GM12801 (cell line): ENCODE data around the gene SDR42E2.

Experiments
- CTCF ChIP-seq: IDR thresholded peaks from one replicate; pipeline ENCODE4 v1.5.1; 2011; ENCODE audit warnings: control low read depth; ENCODE audit not compliant: insufficient read length; ENCODE audit errors: extremely low read depth

The SDR42E2 gene

GRCh38 chr16:22222006-22222405 is 59.7 kb downstream of the SDR42E2 start:
- TF ChIP-seq CTCF: no peak

- TF ChIP-seq CTCF: no peak
These were observed 60.7 kb downstream of the SDR42E2 start for GRCh38 chr16:22222998-22223397.

GRCh38 chr16:22225060-22225459 is 62.8 kb downstream of the SDR42E2 start:
- TF ChIP-seq CTCF: no peak

GRCh38 chr16:22229889-22230288 is 67.6 kb downstream of the SDR42E2 start:
- TF ChIP-seq CTCF: no peak

GRCh38 chr16:22232277-22233036 is 70.2 kb downstream of the SDR42E2 start:
- no peak for TF ChIP-seq CTCF

GRCh38 chr16:22233037-22233372 is 70.7 kb downstream of the SDR42E2 start:
- no peak for TF ChIP-seq CTCF

- TF ChIP-seq CTCF: no peak
These were observed 73.8 kb downstream of the SDR42E2 start for GRCh38 chr16:22235839-22236745.
